ENCODE data around the gene INSM2. TPM values are rescaled to one million over a fixed set of nuclear protein-coding genes. Genes with fewer than 3 reads are reported as not detected.

Gene INSM2
- total and polyA plus RNA-seq, 2 of the 13 experiments (the other 11 are each of a cell fraction or from before 2014, with no cell fraction given): not detected

GRCh38 chr14:35533357-35534207 is at the start of gene INSM2 (continued):
- TF ChIP-seq MAX (IDR thresholded peaks at IDR 0.05) (peak; percentile 70; the same call in 1 of the 2 replicates), ZNF382 (CRISPR knock-in tag; IDR thresholded peaks at IDR 0.05; ENCODE audit: borderline replicate concordance) (no peak), ZNF737 (CRISPR knock-in tag; IDR thresholded peaks at IDR 0.05; ENCODE audit: borderline replicate concordance) (no peak), ZNF788 (CRISPR knock-in tag; IDR thresholded peaks at IDR 0.05; ENCODE audit: borderline replicate concordance) (peak; percentile 49; the same call in 1 of the 2 replicates), SP140L (CRISPR knock-in tag; IDR thresholded peaks at IDR 0.05; ENCODE audit: borderline replicate concordance) (no peak), ZNF740 (CRISPR knock-in tag; IDR thresholded peaks at IDR 0.05) (no peak), CREM (IDR thresholded peaks at IDR 0.05) (no peak), CREM (CRISPR knock-in tag; IDR thresholded peaks at IDR 0.05) (no peak), ZNF570 (CRISPR knock-in tag; IDR thresholded peaks at IDR 0.05; ENCODE audit: borderline replicate concordance) (0 out of 2 replicates have a peak, but pooled peaks have one; percentile 63), ATM (IDR thresholded peaks at IDR 0.05; ENCODE audit: borderline replicate concordance) (no peak), ZNF597 (CRISPR knock-in tag; IDR thresholded peaks at IDR 0.05) (no peak), U2AF1 (optimal IDR thresholded peaks at IDR 0.05; ENCODE audit: low read depth, low read length) (peak; percentile 57), ZNF790 (CRISPR knock-in tag; IDR thresholded peaks at IDR 0.05; ENCODE audit: borderline replicate concordance) (peak; percentile 95), KDM2A (CRISPR knock-in tag; IDR thresholded peaks at IDR 0.05; ENCODE audit: borderline replicate concordance, low read depth) (peak; percentile 85), NFAT5 (CRISPR knock-in tag; IDR thresholded peaks at IDR 0.05) (peak; percentile 92), CERS6 (CRISPR knock-in tag; IDR thresholded peaks at IDR 0.05) (no peak; the same call in none of the 2 replicates), ZNF367 (CRISPR knock-in tag; IDR thresholded peaks at IDR 0.05; ENCODE audit: borderline replicate concordance) (no peak; the same call in none of the 2 replicates), REL (CRISPR knock-in tag; conservative IDR thresholded peaks at IDR 0.05) (peak; percentile 82; the same call in 1 of the 2 replicates), TBP (CRISPR knock-in tag; IDR thresholded peaks at IDR 0.05) (no peak), NONO (IDR thresholded peaks at IDR 0.05) (no peak), NONO (CRISPR knock-in tag; conservative IDR thresholded peaks at IDR 0.05) (peak; percentile 82)

Data from HepG2 (cell line).